Body of pancreas (tissue), 4 donors: Measurements from ENCODE around the gene VPS45. TPM values are rescaled to one million over a fixed set of nuclear protein-coding genes. Genes with fewer than 3 reads are reported as not detected.

Experiments used
- ATAC-seq: fragments of 150-250 bp; one replicate; pipeline ENCODE4 v1.9.1; 2016
- DNase-seq, 4 donors: peaks; one replicate each; pipeline ENCODE4 v3.0.0-alpha.2; 2019
- H3K27ac ChIP-seq, 4 donors: fragments of 200-600 bp; sonication (generic); 1 replicate in 3 of 4; 2 replicates in 1 of 4; pipeline versions ENCODE4 v1.5.1 to v1.6.1; 2016 to 2019; ENCODE audit warnings: mild to moderate bottlenecking in 1 of 4, mixed read lengths in 1 of 4, moderate library complexity in 1 of 4
- H3K27me3 ChIP-seq, 2 donors: fragments of 200-600 bp; sonication (generic); one replicate each; pipeline ENCODE4 v1.6.0; 2016; ENCODE audit warnings: mild to moderate bottlenecking in 1 of 2
- H3K36me3 ChIP-seq, 2 donors: fragments of 200-600 bp; sonication (generic); replicated peaks in 1 of 2; 2 replicates each; pipeline ENCODE4 v1.5.1; 2016; ENCODE audit warnings: low read depth in 2 of 2; ENCODE audit not compliant: insufficient read depth in 1 of 2
- H3K4me1 ChIP-seq: fragments of 200-600 bp; sonication (generic); one replicate; pipeline ENCODE4 v1.6.0; 2016
- H3K4me3 ChIP-seq, 2 donors: fragments of 200-600 bp; sonication (generic); 1 replicate in 1 of 2; 2 replicates in 1 of 2; pipeline ENCODE4 v1.5.1; 2016 to 2019
- H3K9me3 ChIP-seq, 3 donors: fragments of 200-600 bp; sonication (generic); 1 replicate in 2 of 3; 2 replicates in 1 of 3; pipeline ENCODE4 v1.5.1; 2016
- CTCF ChIP-seq, 7 experiments: fragments of 450-650 bp in 4 of 7; fragments of 200-600 bp in 3 of 7; sonication (generic) in 3 of 7; IDR thresholded peaks; one replicate each; pipeline ENCODE4 v1.5.1; 2016 to 2019; ENCODE audit warnings: antibody characterized with exemption in 7 of 7
- POLR2A ChIP-seq, 3 donors: fragments of 450-650 bp; IDR thresholded peaks; one replicate each; pipeline ENCODE4 v1.6.1; 2016; ENCODE audit warnings: antibody characterized with exemption in 3 of 3, mild to moderate bottlenecking in 2 of 3
- WGBS, 2 donors: methylation state at CpG; one replicate each; pipeline ENCODE4 v1.1.5; 2017; 5-methylcytosine and 5-hydroxymethylcytosine counted together
- intact Hi-C: fragments of 100-400 bp; cut with DNase I; formaldehyde crosslinking; loops from one replicate; pipeline ENCODE4 v1.15.1; 2023
- total RNA-seq, 2 donors: library from RNA; depleted of rRNA; stranded (reverse); fragments of >200 nt; gene quantifications; one replicate each; pipeline ENCODE4 v1.1.0, GENCODE V29; 2016

The VPS45 gene
- total RNA-seq, 2 donors from 2014 or later: 30.9 to 34.3 TPM

DNA sequence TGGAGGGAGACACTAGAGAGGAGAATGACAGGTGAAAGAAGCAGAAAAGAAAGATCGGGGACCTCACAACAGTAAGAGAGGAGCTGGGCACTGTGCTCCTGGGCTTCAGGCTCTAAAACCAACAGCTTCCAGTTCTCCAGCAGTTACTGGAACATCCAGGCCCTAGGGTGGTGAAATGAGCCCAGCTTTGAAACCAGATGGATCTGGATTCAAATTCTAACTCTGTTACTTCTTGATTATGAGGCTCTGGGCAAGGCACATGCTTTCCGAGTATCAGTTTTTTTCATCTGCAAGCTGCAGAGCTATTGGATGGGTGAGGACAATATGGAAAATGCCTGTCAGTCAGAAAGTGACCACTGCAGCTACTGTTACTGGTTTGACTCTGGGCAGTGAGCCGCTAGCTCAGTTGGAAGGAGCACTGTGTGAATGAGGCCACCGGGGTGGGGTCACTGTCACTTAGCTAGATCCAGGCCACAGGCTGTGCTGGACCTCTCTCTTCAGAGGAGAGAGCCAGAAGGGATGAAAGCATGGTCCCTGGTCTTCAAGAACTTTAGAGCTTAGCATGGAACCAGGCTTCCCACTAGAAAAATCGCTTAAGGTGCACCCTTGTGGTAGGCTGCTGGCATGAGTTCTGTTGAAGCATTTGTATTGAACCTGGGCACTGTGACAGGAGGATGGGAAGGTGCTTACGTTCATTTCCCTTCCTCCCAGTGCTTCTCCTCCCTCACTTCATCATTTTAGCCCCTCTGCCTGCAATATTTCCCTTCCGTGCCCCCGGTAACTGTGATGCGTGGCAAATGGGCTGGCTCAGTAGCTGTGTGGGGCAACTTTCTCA is 94.4 kb downstream of the VPS45 start:
- intact Hi-C loops: loop anchor here (10.0 kb wide), 1 partner anchor 87 kb away; no protein-coding TSS in a partner anchor
- no peaks in the 10 kb centered on the region for H3K9me3 ChIP-seq
- DNase-seq (no peak), ATAC-seq (no peak)
- H3K4me1 ChIP-seq: peaks cover 11% of the 10 kb centered on the region
- WGBS, 2 donors: 74 to 76% methylated on average over 8 to 9 of the region's 9 CpGs
- TF ChIP-seq CTCF (IDR thresholded peaks at IDR 0.05): no peak
- no peak for TF ChIP-seq POLR2A (IDR thresholded peaks at IDR 0.05)
- H3K27me3 ChIP-seq: no peaks in the 10 kb centered on the region
- no peak overlapping the region for H3K4me3 ChIP-seq
- H3K36me3 ChIP-seq: no peaks in the 10 kb centered on the region
- peak overlapping the region in 2 of 4 donors; percentile 55 to 71 for H3K27ac ChIP-seq

DNA sequence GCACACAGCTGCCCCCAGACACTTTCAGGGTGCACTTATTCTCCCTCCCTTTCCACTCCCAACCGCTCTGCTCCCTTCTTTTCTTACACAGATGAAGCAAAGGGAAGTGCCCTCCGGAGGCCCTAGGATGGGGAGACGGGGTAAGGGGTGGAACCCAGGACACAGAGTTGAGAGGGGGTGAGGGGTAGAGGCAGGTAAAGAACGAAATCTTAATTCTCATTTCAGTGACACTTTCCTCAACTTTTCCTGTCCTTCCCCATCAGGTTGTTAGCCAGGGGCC is 94.9 kb downstream of the VPS45 start:
- H3K4me1 ChIP-seq: peaks cover 11% of the 10 kb centered on the region
- 44 to 60% methylated on average over 4 of the region's 4 CpGs for WGBS, 2 donors
- intact Hi-C loops: loop anchor here (10.0 kb wide), 1 partner anchor 88 kb away; no protein-coding TSS in a partner anchor

GRCh38 chr1:150162862-150163706 is 95.5 kb downstream of the VPS45 start:
- H3K27ac ChIP-seq: peak overlapping the region; percentile 33 to 71 (median 52)
- TF ChIP-seq POLR2A (IDR thresholded peaks at IDR 0.05): peak in 2 of 3 donors; percentile 60 to 77
- TF ChIP-seq CTCF (IDR thresholded peaks at IDR 0.05): peak in 2 of 7 experiments; percentile 7 to 20
- peaks cover 11% of the 10 kb centered on the region for H3K4me1 ChIP-seq
- H3K27me3 ChIP-seq: no peaks in the 10 kb centered on the region
- no peak overlapping the region for H3K4me3 ChIP-seq
- ATAC-seq (peak; percentile 83), DNase-seq (peak; percentile 49 to 85 (median 71))
- 25 to 39% methylated on average over 14 of the region's 14 CpGs for WGBS, 2 donors
- no peaks in the 10 kb centered on the region for H3K36me3 ChIP-seq
- no peaks in the 10 kb centered on the region for H3K9me3 ChIP-seq
- intact Hi-C loops: loop anchor here (10.0 kb wide), 1 partner anchor 88 kb away; no protein-coding TSS in a partner anchor

More for the DNA sequence above, 94.9 kb downstream of the VPS45 start:
- Histone ChIP-seq H3K27me3 (no peaks in the 10 kb centered on the region), H3K27ac (peak overlapping the region; percentile 33 to 71 (median 52)), H3K4me3 (no peak overlapping the region), H3K36me3 (no peaks in the 10 kb centered on the region), H3K9me3 (no peaks in the 10 kb centered on the region)
- DNase-seq (no peak), ATAC-seq (no peak)
- TF ChIP-seq POLR2A (IDR thresholded peaks at IDR 0.05) (no peak), CTCF (IDR thresholded peaks at IDR 0.05) (no peak)

- Histone ChIP-seq H3K36me3 (no peaks in the 10 kb centered on the region), H3K27me3 (no peaks in the 10 kb centered on the region), H3K4me1 (peaks cover 11% of the 10 kb centered on the region), H3K9me3 (no peaks in the 10 kb centered on the region), H3K27ac (peak overlapping the region in 1 of 4 donors; percentile 71), H3K4me3 (no peak overlapping the region)
- 81 to 86% methylated on average over 5 of the region's 5 CpGs for WGBS, 2 donors
- ATAC-seq (no peak), DNase-seq (peak in 1 of 4 donors; percentile 53)
- TF ChIP-seq POLR2A (IDR thresholded peaks at IDR 0.05) (peak in 1 of 3 donors; percentile 34), CTCF (IDR thresholded peaks at IDR 0.05) (no peak)
- intact Hi-C loops: loop anchor here (10.0 kb wide), 1 partner anchor 89 kb away; no protein-coding TSS in a partner anchor
Measured at GRCh38 chr1:150164224-150164623, 96.6 kb downstream of the VPS45 start.
